ENCODE measurements around the gene AUTS2.

DNA sequence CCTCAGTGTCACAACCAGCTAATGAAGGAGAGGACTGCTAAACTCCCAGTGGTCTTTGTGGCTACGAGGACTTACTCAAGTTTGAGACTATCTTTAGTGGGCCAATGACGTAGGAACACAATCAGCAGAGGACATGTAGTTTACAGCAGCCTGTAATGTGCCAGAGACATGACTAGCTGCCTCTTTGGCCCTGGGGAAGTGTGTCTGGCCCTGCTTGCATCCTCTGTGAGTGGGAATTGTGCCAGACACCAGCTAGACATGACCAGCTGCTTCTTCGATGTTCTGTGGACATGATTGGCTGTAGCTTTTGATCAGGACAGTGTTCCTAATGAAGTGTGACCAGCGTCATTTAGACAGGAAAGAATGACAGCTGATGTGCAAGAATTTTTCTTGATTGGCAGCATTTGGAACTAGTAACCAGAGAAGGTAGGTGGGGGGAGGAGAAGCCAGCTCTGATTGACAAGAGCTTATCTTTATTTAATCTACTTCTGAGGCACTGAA, 141.7 kb downstream of the AUTS2 start:
- TF ChIP-seq, protein P1, sequence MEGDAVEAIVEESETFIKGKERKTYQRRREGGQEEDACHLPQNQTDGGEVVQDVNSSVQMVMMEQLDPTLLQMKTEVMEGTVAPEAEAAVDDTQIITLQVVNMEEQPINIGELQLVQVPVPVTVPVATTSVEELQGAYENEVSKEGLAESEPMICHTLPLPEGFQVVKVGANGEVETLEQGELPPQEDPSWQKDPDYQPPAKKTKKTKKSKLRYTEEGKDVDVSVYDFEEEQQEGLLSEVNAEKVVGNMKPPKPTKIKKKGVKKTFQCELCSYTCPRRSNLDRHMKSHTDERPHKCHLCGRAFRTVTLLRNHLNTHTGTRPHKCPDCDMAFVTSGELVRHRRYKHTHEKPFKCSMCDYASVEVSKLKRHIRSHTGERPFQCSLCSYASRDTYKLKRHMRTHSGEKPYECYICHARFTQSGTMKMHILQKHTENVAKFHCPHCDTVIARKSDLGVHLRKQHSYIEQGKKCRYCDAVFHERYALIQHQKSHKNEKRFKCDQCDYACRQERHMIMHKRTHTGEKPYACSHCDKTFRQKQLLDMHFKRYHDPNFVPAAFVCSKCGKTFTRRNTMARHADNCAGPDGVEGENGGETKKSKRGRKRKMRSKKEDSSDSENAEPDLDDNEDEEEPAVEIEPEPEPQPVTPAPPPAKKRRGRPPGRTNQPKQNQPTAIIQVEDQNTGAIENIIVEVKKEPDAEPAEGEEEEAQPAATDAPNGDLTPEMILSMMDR (IDR thresholded peaks at IDR 0.05) = no peak
- no peak for TF ChIP-seq POLR2A (IDR thresholded peaks at IDR 0.05)

Data from breast epithelium (tissue), 3 donors.